Erythroblast (primary cell): Measurements from ENCODE around the gene PRRC1.

Experiments used
- GATA1 ChIP-seq: IDR thresholded peaks from 2 replicates; pipeline ENCODE4 v1.6.1; 2011; ENCODE audit warnings: low read depth, mild to moderate bottlenecking, control low read depth, low read length, moderate library complexity
- POLR2A ChIP-seq: IDR thresholded peaks from 2 replicates; pipeline ENCODE4 v1.6.1; 2011; ENCODE audit warnings: mild to moderate bottlenecking, low read length

DNA sequence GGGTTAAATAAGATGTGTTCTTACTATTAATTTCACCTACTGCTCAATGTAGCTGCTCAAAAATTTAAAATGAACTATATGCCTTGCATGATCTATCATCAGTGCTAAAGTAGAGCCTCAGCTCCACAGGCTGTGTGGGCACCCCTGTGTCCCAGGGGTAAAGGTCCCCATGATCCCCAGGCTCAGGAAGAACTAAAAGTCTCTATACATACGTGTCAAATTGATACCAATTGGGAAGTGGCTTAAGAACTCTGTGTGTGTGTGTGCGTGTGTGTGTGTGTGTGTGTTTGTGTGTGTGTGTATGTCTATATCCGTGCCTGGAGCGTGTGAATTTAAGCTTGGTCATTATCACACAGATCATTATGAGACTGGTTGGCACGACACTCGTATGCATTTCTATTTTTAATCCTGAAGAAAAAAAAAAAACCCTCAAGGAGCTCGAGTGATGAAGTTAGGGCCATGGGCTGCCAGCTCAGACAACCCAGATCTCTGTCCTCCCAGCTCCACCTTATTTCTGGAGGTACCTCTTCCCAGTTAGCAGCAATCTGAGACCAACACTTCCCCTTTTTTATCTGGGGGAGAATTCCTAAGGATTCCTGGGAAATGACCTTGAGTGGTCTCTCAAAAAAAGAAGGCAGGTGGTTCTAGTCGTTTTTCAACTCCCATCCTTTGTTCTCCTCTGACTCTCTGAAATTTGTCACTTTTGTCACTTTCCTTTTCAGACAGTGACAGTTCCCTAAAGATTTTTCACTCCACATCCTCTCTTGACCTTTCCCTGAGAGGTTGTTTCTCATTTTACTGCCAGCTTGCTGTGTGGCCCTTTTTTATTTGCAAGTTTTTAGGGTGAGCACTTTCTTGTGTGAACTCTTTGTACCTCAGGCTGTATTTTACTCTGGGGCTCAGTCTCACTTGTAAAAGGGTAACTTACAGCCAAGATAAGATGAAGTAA, 85.7 kb downstream of the PRRC1 start:
- no peak for TF ChIP-seq POLR2A
- TF ChIP-seq GATA1 = no peak
